IPS-20b (cell line): ENCODE measurements around the gene SOD3.

Experiments used
- H3K27ac ChIP-seq: one replicate; pipeline ENCODE4 v1.5.1; 2013; ENCODE audit warnings: low read length
- H3K27me3 ChIP-seq: 2 replicates; pipeline ENCODE4 v1.6.1; 2013; ENCODE audit warnings: mild to moderate bottlenecking, low read length, inconsistent platforms; ENCODE audit not compliant: insufficient read depth
- H3K36me3 ChIP-seq: 2 replicates; pipeline ENCODE4 v1.6.1; 2013; ENCODE audit warnings: low read depth, mild to moderate bottlenecking, inconsistent platforms, low read length, moderate library complexity; ENCODE audit not compliant: insufficient read depth
- H3K4me1 ChIP-seq: 2 replicates; pipeline ENCODE4 v1.6.1; 2013; ENCODE audit warnings: mild to moderate bottlenecking, control low read depth, inconsistent platforms, low read length, moderate library complexity; ENCODE audit not compliant: insufficient read depth
- H3K4me3 ChIP-seq: 2 replicates; pipeline ENCODE4 v1.5.1; 2013; ENCODE audit warnings: mild to moderate bottlenecking, low read length, inconsistent platforms
- H3K9ac ChIP-seq: 2 replicates; pipeline ENCODE4 v1.6.1; 2013; ENCODE audit warnings: low read depth, mild to moderate bottlenecking, inconsistent platforms, low read length, moderate library complexity
- H3K9me3 ChIP-seq: 2 replicates; pipeline ENCODE4 v1.6.1; 2013; ENCODE audit warnings: mild to moderate bottlenecking, low read depth, low read length, inconsistent platforms; ENCODE audit not compliant: insufficient read depth

Gene SOD3

DNA sequence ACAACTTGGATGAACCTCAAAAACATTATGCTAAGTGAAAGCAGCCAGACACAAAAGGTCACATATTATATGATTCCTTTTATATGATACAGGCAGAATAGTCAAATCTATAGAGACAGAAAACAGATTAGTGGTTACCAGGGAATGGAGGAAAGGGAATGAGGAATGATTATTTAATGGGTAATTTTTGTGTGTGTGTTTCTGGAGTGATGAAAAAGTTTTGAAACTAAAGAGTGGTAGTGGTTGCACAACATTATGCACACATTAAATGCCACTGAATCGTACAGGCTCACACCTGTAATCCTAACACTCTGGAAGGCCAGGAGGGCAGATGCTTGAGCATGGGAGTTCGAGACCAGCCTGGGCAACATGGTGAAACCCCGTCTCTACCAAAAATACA is 19.6 kb upstream of the SOD3 start:
- no peaks in the 10 kb centered on the region for H3K27me3 ChIP-seq
- no peaks in the 10 kb centered on the region for H3K9me3 ChIP-seq
- H3K27ac ChIP-seq = no peak overlapping the region
- no peaks in the 10 kb centered on the region for H3K36me3 ChIP-seq
- H3K9ac ChIP-seq = no peak overlapping the region
- H3K4me3 ChIP-seq = no peak overlapping the region
- no peaks in the 10 kb centered on the region for H3K4me1 ChIP-seq

GRCh38 chr4:24777536-24778463 is 17.6 kb upstream of the SOD3 start:
- H3K4me3 ChIP-seq = no peak overlapping the region
- no peaks in the 10 kb centered on the region for H3K36me3 ChIP-seq
- no peaks in the 10 kb centered on the region for H3K27me3 ChIP-seq
- no peak overlapping the region for H3K9ac ChIP-seq
- H3K9me3 ChIP-seq = no peaks in the 10 kb centered on the region
- no peaks in the 10 kb centered on the region; the same call in 1 of the 2 replicates for H3K4me1 ChIP-seq
- H3K27ac ChIP-seq = no peak overlapping the region

- H3K9me3 ChIP-seq = no peaks in the 10 kb centered on the region
Measured at GRCh38 chr4:24778464-24779225, 16.7 kb upstream of the SOD3 start.

GRCh38 chr4:24780936-24781495 is 14.4 kb upstream of the SOD3 start:
- Histone ChIP-seq H3K9ac (no peak overlapping the region), H3K27me3 (no peaks in the 10 kb centered on the region), H3K4me3 (no peak overlapping the region), H3K36me3 (no peaks in the 10 kb centered on the region), H3K27ac (no peak overlapping the region), H3K4me1 (peaks cover 8% of the 10 kb centered on the region; the same call in 1 of the 2 replicates), H3K9me3 (0 out of 2 replicates have a peak, but pooled peaks cover under 1% of the 10 kb centered on the region)

More at GRCh38 chr4:24778464-24779225, 16.7 kb upstream of the SOD3 start:
- H3K27me3 ChIP-seq = no peaks in the 10 kb centered on the region
- no peak overlapping the region for H3K27ac ChIP-seq
- H3K4me3 ChIP-seq = no peak overlapping the region
- no peaks in the 10 kb centered on the region for H3K36me3 ChIP-seq
- no peak overlapping the region for H3K9ac ChIP-seq
- peaks cover 3% of the 10 kb centered on the region; the same call in 1 of the 2 replicates for H3K4me1 ChIP-seq

DNA sequence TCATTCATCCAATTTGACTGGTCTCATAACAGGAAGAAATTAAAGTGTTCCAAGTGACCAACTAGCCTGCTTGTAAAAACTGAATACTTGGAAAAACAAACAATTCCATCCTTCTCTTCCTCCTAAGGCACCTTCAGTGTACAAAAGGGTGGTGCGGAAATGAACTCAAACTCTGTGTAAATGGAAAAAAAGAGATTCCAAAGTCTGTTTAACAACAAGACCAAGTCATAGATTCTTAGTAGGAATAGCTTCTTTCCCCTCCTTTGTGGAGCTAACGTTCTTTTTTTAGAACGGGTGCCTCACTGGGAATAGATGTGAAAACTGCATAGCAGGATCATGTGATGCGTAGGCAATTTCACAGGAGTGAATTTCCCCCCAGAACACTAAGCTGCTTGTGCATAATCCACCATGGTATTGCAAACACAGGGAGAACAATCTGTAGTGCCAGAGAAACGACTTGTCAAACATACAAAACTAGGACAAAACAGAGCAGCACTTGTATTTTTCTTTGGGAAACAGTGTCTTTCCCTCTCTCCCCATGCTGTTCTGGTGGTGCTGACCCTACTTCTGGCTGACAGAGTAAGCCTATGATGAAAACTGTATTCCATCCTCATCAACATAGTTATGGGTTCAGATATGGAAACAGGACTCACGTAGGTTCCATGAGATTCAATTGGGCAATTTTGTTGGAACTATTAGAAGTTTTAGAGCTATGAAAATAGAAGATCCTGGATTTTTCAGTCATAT is 13.2 kb upstream of the SOD3 start:
- Histone ChIP-seq H3K4me3 (no peak overlapping the region), H3K36me3 (no peaks in the 10 kb centered on the region), H3K9me3 (0 out of 2 replicates have a peak, but pooled peaks cover 6% of the 10 kb centered on the region), H3K4me1 (peaks cover 8% of the 10 kb centered on the region; the same call in 1 of the 2 replicates), H3K27me3 (no peaks in the 10 kb centered on the region), H3K27ac (no peak overlapping the region), H3K9ac (no peak overlapping the region)

DNA sequence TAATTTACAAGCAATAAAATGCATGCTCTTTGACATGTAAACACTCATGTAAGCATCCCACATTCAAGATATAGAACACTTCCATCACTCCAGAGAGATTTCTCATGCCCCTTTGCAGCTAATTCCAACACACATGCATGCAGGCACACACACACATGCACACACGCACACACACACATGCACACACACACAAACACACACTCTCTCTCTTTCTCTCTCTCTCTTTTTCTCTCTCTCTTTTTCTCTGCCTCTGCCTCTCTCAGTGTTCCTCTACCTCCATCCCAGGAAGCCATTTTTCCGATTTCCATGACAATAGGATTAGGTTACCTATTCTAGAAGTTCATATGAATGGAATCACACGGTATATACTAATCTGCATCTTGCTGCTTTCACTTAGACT is 11.9 kb upstream of the SOD3 start:
- H3K27ac ChIP-seq = no peak overlapping the region
- H3K9me3 ChIP-seq = 0 out of 2 replicates have a peak, but pooled peaks cover 6% of the 10 kb centered on the region
- no peaks in the 10 kb centered on the region for H3K27me3 ChIP-seq

DNA sequence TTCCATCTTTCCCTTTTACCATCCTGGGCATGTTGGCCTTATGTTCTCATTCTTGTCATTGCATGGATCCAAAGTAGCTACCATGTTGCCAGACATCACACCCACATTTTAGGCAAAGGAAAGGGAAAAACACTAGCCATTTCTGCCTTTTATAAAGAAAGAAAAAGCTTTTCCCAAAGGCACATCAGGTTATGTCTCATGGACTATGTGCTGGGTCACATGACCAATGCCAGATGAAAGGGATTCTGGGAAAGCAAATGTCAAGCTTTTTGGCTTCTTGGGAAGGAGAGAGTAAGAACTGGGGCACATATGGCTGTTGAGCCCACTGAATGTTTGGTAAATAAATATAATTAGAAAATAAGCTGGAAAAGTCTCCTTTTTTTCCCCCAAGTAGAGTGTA is 4.3 kb upstream of the SOD3 start:
- Histone ChIP-seq H3K9ac (no peak overlapping the region), H3K36me3 (no peaks in the 10 kb centered on the region), H3K27me3 (peaks cover 18% of the 10 kb centered on the region), H3K4me3 (no peak overlapping the region), H3K9me3 (0 out of 2 replicates have a peak, but pooled peaks cover 5% of the 10 kb centered on the region), H3K4me1 (peaks cover 13% of the 10 kb centered on the region; the same call in 1 of the 2 replicates), H3K27ac (no peak overlapping the region)

More for the DNA sequence above, 11.9 kb upstream of the SOD3 start:
- H3K9ac ChIP-seq = no peak overlapping the region
- peaks cover 8% of the 10 kb centered on the region; the same call in 1 of the 2 replicates for H3K4me1 ChIP-seq
- H3K36me3 ChIP-seq = no peaks in the 10 kb centered on the region
- H3K4me3 ChIP-seq = no peak overlapping the region

- H3K4me3 ChIP-seq = no peak overlapping the region
- H3K4me1 ChIP-seq = peaks cover 13% of the 10 kb centered on the region; the same call in 1 of the 2 replicates
- no peaks in the 10 kb centered on the region for H3K36me3 ChIP-seq
- no peaks in the 10 kb centered on the region for H3K9me3 ChIP-seq
- H3K27me3 ChIP-seq = peaks cover 33% of the 10 kb centered on the region
- H3K9ac ChIP-seq = no peak overlapping the region
- H3K27ac ChIP-seq = no peak overlapping the region
Measured at GRCh38 chr4:24792552-24792951, 2.8 kb upstream of the SOD3 start.

DNA sequence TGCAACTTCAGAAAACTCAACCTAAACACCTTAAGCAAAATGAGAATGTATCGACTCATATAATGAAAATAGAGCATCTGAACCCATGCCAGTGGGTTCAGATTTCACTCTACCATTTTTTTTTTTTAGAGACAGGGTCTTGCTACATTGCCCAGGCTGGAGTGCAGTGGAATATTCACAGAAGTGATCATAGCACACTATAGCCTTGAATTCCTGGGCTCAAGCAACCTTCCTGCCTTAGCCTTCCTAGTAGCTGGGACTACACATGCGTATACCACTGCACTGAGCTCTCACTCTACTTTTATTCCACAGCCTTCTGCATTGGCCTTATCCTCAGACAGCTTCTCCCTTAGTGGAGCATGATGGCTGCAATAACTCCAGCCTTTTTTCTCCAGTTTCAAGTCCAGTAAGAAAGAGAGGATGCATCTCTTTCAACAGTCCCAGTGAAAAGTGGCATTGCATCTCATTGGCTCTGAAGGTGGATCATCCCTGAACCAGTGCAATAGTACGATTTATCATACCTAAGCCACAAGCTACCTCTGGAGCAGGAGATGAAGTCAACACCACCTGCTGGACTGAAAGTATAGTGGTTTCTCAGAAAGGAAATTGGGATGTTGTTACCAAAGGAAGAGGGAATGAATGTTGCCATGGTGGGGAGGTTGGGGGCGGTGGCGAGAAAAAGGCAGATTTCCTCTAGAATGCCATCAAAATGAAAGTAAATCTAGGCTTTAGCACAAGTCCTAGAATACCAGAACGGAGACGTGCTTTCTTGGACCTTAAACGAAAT is 2.0 kb upstream of the SOD3 start:
- Histone ChIP-seq H3K36me3 (no peaks in the 10 kb centered on the region), H3K9ac (no peak overlapping the region), H3K4me3 (no peak overlapping the region), H3K27me3 (peaks cover 41% of the 10 kb centered on the region), H3K9me3 (no peaks in the 10 kb centered on the region), H3K27ac (no peak overlapping the region), H3K4me1 (peaks cover 13% of the 10 kb centered on the region; the same call in 1 of the 2 replicates)

DNA sequence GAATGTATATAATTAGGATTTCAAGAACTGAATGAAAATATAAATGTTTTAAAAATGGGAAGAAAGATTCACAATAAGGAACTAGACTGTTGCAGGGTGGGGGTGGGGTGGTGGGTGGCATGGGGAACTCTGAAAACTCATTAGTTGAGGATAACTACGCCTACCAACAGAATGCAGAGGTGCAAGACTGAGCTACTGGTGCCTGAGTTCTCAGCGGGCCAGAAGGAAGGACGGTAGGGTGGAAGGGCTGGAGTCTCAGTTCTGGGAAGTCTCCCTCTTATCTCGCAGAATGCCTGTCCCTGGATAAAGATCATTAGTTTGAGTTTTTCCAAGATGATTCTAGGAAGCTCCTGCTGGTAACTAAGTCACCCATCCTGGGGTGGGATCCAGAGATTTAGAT is 1.3 kb upstream of the SOD3 start:
- no peak overlapping the region for H3K4me3 ChIP-seq
- peaks cover 13% of the 10 kb centered on the region; the same call in 1 of the 2 replicates for H3K4me1 ChIP-seq
- H3K27ac ChIP-seq = no peak overlapping the region
- H3K9me3 ChIP-seq = no peaks in the 10 kb centered on the region
- H3K9ac ChIP-seq = no peak overlapping the region
- no peaks in the 10 kb centered on the region for H3K36me3 ChIP-seq
- peaks cover 48% of the 10 kb centered on the region for H3K27me3 ChIP-seq
